GM21576 (cell line): Measurements from ENCODE around the gene KCNQ1.

Experiments used
- ATAC-seq: cut with Tn5 transposase; IDR thresholded peaks from one replicate; pipeline ENCODE4 v1.9.1; 2021; ENCODE audit warnings: mild to moderate bottlenecking, moderate library complexity; ENCODE audit not compliant: unreplicated experiment

KCNQ1 gene

DNA sequence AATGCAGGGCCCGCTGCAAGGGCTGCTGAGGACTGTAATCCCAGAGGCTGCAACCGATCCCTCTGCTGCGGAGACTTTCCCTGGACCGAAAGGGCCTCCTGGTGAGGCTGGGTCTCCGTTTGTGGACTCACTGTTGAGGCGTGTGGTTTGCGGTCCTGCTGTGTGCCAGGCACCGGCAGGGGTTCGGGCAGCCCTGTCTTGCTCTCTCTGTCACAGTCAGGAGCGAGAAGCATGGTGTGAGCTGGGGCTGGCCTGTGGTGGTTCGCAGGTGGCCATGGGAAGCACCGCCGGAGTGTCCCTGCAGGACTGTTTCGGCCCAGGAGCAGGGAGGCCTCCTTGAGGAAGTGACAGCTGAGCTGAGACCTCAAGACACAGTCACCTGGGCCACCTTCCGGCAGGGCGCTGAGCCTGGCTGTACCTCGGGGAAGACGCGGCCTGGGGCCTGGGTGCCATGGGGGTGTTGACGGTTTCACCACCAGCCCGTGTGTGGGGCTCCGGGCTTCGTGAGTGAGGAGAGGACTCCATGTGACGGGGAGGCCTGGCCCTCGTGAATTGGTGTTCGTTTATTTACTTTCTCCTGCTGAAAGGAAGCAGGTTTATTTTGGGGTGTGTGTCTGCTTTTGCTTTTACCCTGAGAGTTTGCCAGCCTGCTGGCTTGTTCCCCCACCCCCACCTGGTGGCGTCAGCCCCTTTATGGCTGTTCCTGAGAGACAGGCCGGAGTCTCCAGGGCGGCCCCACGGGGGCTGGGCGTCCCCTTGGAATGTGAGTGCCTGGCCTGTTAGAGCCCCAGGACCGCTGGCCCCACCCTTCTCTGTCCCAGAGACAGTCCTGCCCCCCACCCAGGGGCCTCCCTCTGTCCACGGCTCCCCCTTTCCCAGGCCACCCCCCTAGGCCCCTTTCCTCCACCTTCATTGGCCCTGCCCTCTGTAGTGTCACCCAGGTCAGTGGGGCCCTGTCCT, 132.5 kb downstream of the KCNQ1 start:
- ATAC-seq: no peak

DNA sequence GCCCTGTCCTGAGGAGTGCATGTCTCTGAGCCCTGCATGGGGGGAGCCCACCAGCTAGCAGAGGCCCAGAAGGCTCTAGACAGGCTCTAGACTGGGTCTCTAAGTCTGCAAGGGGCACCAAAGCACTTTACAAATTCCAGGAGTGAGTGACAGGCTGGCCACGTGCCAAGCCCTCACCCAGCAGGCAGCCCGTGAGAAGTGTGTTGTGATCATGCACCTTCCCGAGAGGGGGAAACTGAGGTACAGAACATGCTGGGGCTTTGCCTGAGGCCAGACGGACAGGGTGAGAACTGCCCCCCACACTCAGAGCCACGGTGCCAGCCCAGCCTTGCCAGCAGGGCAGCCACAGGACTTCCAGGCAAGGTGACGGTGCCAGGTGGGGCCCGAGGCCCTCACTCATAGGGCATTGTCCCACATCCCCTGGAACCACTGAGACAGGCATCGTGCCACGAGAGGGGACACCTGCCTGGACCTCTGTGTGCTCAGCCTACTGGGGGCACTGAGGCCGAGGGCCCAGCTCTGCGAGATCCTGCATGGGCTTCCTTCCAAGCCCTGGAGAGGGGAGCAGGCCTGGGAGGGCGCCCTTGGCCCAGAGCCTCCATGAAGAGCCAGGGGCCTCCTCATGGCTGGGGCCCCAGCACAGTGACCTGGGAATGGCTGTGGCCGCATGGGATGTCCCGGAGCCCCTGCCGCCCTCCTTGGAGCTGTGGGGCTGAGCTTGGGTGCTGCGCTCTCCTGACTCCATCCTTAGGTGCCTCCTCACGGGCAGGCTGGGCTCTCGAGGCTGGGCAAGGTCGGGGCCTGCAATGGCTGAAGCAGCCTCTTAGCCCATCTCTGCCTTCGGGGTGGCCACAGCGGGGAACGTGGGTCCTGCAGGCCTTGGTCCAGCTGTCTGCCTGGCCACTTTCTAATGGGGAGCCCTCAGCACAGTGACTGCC, 133.5 kb downstream of the KCNQ1 start:
- no peak for ATAC-seq

DNA sequence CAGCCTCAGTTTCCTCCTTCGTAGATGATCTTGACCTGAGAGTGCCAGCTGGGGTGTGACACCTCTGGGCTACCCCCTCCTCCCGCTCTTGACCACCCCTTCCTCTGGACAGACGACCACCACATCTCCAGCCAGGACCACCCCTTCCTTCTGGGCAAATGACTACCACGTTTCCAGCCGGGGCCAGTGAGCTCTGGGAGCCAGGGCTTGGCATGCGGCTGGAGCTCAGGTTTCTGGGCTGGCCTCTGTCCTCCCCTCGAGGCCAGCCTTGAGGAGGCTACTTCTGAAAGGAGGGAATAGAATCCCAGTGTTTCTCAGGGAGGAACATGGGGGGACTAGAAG, 134.1 kb downstream of the KCNQ1 start:
- ATAC-seq: no peak

DNA sequence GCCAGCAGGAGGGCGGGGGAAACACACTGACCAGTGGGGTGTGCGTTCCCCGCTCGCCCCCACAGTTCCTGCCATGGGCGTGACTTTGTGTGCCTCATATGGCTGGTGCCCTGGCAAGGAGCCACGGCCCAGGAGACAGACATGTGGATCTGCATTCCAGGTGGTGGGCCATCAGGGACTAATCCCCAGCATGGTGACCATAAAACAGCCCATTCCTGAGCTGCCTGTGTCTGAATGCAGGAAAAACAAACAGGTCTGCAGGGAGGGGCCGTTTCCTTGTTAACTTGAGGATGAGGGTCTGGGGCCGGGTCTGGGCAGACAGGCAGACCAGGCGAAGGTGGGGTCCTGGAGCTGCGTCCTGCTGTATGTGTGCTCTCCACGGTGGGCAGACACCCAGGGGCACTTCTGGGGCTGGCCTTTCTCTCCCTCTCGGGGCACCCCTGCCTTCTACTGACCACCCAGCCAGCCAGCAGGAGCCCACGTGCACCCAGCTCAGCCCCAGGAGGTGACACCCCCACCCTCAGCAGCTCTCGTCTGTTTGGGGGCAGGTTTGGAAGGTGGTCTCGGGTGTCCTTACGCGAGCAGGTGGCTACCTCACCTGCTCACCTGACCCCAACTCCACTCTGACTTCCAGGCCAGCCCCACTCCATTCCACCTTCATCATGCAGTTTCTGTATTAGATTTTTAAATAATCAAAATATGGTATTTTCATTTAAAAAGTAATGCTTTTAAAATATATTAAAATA, 134.7 kb downstream of the KCNQ1 start:
- ATAC-seq: no peak

DNA sequence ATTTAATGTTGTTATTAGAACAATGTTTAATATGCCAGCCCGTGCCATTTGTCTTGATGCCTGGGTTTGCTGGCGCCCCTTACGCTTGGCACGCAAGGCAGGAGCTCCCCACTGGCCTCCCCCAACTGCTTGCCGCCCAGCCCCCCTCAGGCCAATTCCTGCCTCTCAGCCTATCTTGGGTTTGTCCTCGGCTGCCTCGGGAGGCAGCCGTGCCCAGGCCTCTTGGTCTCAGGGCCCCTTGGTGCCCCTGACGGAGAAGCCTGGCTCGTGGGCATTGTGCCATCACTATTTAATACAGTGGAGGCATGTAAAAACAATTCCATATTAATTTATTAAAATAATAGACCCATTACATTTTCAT, 135.2 kb downstream of the KCNQ1 start:
- no peak for ATAC-seq

DNA sequence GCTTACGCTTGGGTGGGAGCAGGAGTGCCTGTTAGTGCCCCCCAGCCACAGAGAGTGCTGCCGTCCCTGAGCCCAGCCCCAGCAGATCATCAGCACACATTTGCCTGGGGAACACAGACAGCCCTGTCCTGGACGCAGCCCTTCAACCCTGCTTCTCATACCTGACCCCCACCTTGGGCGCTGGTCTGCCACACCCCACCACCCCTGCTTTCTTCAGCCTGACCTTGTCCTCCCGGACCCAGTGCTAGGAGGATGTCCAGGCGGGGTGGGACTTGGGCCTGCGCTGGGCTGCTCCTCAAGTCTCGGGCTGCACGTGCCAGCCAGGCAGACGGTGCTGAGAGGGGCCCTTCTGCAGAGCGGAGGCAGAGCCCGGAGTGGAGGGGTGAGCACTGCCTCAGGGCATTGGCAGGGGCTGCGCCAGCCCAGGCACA, 135.8 kb downstream of the KCNQ1 start:
- no peak for ATAC-seq

DNA sequence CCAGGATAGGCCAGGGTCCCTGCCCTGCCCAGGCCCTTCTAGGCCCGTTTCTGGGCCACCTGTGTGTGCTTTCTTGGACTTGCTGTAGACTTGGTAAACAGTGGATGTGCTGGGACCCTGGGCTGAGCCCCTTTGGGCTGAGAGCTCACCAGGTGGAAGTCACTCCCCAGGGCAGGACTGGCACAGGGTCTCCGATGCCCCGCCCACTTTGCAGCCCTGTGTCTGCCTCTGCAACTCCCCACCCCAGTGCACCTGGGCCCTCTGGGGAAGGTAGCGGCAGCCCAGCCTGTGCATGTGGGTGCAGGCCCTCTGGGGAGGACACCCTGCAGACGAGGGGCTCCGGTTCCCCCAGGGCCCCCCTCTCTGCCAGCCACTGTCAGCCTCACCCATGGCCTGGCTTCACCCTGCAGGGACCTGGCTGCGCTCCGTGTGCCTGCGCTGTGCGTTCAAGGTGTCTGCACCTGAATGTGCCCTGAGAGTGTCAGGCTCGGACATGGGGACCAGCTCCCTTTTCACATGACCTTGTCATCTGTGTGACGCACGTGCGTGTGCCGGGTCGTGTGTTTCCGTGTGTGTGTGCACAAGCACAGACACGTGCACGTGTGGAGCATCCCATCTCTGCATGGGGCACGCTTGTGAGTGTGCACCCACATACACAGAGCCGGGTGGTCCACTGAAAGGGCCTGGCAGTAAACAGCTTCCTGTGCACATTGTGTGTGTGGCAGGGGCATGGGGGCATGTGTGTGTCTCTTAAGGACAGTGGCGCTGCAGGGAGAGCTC, 136.5 kb downstream of the KCNQ1 start:
- ATAC-seq: no peak

DNA sequence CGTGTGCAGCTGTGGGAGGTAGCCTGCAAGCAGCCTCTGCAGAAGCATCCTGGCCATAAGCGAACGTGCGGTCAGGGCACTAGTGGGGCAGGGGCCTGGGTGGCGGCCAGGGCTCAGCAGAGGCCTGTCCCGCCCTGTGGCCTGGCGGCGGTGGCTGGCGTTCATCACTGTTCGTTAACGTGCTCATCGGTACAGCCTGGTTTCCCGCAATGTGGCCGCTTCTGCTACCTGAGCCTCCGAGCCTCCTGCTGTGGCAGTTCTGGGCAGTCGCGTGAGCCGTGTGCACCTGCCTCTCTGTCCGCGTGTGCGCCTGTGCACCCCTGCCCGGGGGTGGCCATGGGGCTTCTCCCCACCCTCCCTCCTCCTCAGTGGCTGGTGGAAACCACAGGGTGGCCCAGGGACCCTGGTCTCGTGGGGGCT, 137.1 kb downstream of the KCNQ1 start:
- no peak for ATAC-seq

DNA sequence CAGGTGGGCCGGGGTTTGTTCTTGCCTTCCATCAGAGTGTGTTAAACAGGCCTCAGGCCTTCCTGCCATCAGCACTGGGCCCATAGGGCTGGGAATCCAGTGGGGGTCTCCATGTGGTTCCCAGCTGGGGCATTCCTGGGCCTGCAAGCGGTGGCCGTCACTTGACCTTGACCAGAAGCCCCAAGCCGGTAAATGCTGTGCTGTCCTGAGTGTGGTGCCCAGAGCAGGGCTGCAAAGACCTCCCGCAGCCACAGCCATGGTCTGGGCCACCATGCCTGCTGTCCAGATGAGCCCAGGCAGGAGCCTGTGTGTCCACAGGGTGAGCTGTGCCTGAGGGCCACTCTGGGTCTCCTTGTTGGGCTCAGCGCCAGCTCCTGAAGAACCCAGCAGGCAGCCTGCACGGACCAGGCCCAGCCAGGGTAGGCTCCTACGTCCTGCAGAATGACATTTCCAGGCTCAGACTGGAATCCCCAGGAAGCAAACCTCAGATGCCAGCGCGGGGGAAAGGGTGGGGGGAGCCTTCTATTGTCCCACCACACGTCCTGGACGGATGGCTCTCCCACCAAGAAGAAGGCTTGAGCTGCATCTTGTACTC, 137.6 kb downstream of the KCNQ1 start:
- no peak for ATAC-seq

DNA sequence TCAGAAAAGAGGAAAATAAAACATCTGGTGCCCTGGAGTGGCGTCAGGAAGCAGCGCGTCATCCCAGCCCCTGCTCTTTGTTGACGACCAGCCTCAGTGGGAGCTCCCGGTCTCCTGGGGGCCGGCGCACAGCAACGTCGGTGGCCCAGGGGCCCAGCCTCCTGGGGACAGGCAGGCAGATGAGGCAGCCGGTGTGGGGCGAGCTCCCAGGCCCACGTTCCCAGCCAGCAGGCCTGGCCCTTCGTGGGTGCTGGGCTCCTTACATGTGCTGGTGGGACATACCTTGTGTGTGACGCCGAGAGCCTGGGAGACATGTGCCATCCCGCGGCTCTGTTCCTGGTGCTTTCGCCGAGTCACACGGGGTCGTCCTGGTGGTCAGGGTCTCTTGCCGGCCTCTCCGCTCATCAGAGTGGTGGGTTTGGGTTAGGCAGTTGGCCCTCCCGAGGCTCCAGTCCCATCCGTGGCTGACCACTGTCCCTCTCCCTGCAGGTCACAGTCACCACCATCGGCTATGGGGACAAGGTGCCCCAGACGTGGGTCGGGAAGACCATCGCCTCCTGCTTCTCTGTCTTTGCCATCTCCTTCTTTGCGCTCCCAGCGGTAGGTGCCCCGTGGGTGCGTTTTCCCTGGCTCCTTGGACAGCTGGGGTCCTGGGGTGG, 138.3 kb downstream of the KCNQ1 start:
- ATAC-seq: no peak

DNA sequence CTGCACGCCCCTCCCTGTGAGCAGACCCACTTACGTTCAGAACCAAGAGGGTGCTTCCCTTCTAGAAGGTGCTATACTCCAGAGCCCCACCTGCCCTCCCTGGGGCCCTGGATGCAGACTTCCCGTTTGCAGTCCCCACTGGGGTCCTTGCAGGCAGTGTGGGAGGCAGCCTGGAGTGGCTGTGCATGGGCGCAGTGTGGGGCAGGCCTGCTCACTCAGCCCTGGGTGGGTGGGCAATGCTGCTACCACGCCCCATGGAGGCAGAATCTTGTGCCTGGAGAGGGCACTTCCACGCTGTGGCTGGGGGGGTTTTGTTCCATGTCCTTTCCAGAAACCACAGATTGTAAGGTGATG, 138.8 kb downstream of the KCNQ1 start:
- ATAC-seq: no peak

DNA sequence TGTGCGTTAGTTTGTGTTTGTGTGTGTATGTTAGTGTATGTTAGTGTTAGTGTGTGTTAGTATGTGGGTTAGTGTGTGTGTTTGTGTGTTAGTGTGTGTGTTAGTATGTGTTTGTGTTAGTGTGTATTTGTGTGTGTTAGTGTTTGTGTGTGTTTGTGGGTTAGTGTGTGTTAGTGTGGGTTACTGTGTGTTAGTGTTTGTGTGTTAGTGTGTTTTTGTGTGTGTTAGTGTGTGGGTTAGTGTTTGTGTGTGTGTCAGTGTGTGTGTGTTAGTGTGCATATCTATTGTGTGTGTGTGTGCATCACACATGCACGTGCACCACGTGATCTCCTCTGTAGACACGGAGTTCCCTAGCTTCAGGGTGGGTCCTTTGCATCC, 139.6 kb downstream of the KCNQ1 start:
- ATAC-seq: no peak

DNA sequence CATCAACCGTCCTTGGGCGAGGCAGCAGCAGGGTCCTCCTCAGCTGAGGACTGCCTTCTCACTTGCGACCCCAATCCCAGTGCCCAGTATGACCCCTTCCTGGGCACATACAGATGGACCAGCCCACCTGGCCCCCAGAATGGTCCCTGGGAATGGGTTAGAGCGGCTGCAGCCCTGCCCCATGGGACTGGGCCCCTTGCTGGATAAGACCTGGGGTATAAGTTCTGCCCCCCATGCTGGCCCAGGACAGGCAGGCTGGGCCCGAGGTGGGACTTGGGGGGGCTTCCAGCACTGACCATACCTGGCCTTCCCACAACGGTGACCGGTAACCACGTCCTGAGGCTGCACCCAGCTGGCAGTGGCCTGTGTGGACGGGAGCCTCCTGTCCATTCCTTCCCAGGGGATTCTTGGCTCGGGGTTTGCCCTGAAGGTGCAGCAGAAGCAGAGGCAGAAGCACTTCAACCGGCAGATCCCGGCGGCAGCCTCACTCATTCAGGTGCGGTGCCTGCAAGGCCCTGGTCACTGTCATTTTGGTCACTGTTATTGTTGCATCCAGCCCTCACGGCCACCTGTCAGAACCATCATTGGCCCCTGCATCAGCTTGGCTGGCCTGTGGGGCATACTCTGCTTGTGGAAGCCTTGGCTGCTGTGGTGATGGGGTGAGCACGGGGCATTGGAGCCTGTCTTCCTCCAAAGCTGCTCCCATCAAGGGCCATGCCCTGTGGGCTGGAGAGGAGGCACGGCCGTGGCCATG, 140.2 kb downstream of the KCNQ1 start:
- no peak for ATAC-seq

DNA sequence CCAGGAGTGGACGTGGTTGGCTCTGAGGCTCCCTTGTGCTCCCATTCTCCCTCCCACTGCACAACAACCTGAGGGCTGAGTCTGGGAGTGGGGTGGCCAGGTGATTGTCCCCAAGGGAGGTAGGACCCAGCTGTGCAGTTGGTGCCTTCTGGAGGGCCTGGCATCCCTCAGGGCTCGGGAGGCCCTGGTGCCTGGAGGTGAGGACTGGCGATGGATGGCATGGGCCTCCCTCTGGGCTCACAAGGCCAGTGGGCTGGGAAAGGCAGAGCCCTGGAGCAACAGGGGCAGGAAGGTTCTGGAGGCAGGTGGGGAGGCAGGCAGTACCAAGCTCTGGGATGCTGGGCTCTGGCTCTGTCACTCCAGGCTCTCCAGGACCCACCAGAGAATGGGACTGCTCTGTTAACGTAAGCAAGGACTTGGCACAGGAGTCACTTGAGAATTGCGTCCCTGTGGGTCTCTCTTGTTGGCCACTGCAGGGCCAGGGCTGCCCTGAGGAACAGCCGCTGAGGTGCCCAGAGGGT, 140.8 kb downstream of the KCNQ1 start:
- no peak for ATAC-seq

DNA sequence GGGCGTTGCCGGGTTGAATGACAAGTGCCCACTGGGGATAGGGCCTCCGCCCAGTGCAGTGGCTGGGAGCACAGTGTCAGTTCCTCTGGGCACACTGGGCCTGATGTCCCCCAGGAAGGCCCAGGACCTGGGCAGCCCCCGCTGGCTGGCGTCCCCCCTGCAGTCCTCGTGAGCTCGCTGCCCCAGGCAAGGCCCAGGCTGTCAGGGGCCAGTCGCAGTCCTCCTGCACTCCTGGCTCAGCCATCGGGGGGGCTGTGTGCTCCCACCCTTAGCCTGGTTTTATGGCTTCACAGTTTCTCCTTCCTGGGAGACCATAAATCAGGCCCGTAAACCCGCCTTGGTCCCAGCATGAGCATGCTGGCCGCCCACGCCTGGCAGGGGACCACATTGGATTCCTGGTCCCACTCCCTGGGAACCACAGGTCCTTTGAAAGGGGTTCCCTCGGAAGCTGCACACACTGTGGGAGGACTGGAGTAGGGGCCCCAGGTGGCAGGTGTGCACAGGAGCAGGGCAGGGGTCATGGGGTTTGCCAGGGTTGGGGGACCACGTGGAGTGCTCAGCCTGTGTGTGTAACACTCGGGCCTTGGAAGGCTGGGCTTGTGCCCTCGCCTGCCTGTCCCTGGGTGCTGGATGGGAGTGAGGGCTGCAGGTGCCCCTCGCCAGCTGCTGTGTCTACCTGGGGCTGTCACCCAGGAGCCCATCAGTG, 141.4 kb downstream of the KCNQ1 start:
- no peak for ATAC-seq

DNA sequence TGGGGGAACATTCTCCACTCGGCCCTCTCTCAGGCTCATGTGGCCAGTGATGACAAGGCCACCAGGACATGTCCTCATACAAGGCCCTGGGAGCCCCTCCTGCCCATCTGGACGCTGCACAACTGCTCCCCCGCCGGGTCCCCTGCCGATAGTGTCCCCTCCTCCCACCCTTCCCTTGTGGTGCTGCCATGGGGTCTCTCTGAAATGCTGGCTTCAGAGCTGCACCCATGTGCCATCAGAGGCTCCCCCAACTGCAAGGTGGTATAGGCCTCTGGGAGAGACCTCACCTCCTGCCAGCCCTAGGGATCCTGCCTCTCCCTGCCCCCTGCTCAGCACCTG, 142.0 kb downstream of the KCNQ1 start:
- no peak for ATAC-seq

DNA sequence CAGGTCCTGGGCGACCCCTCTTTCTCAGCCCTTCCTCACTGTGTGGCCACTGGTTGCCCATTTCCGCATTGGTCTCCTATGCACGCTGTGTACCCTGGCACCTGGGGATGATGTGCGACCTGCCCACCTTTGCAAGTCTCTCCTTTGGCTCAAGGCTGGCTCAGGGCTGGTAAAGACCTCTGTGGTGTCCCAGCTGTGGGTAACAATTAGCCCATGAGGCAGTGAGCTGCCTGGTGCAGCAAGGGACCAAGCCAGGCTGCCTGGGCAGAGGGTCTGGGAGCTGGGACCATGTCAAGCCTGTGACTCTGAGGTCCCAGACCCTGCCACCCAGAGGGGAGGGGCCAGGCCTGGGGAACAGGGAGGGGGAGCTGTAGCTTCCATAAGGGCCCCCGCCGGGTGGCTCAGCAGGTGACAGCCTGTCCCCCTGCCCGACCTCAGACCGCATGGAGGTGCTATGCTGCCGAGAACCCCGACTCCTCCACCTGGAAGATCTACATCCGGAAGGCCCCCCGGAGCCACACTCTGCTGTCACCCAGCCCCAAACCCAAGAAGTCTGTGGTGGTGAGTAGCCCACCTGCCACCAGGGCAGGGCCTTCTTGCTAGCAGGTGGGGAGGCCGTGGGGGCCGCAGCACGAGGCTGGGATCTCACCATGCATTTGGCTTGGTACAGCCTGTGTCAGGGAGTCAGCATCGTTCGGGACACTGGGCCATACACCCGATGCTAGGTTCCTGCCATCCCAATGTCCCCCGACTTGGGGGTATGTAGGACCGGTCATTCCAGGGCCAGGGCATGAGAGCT, 142.5 kb downstream of the KCNQ1 start:
- no peak for ATAC-seq
